A549 (cell line): Measurements from ENCODE around the gene DYSF. TPM values are rescaled to one million over a fixed set of nuclear protein-coding genes. Genes with fewer than 3 reads are reported as not detected.

Source experiments
- ATAC-seq, 2 experiments: fragments of 200-7000 bp in 1 of 2; fragments of >200 bp in 1 of 2; cut with Nextera tagmentation in 1 of 2; cut with Tn5 transposase in 1 of 2; 3 replicates each; pipeline versions ENCODE4 v1.8.0 to v1.9.1; 2018 to 2020; ENCODE audit warnings: mild to moderate bottlenecking in 1 of 2, moderate library complexity in 1 of 2
- CTCF ChIA-PET: fragments of 300-600 bp; sonication (Branson Sonifier 250); formaldehyde crosslinking; extraction: SDS; loops from one replicate; lab custom pipeline; 2021; ENCODE audit warnings: antibody characterized with exemption, inconsistent platforms; lab: Yijun Ruan, JAX
- POLR2A ChIA-PET: fragments of 350-600 bp; formaldehyde crosslinking; extraction: SDS; loops from one replicate; lab custom pipeline; 2021; ENCODE audit warnings: antibody characterized with exemption, inconsistent platforms; lab: Yijun Ruan, JAX
- DNase-seq, 2 experiments: peaks; one replicate each; pipeline versions ENCODE4 v3.0.0 to v3.0.0-alpha.2; 2011 to 2016; ENCODE audit warnings: low read depth in 1 of 2, low spot score in 1 of 2
- FAIRE-seq: peaks from 2 replicates; lab custom pipeline; 2011; peaks lifted over from hg19 to GRCh38; lab: Jason Lieb, UNC
- H3K27ac ChIP-seq, 2 experiments: fragments of >200 bp; sonication (Bioruptor Twin); formaldehyde crosslinking; 3 replicates each; pipeline ENCODE4 v1.5.1; 2016 to 2017
- H3K4me1 ChIP-seq: fragments of >200 bp; sonication (Bioruptor Twin); formaldehyde crosslinking; 3 replicates; pipeline ENCODE4 v1.6.1; 2016
- H3K4me2 ChIP-seq: fragments of >200 bp; sonication (Bioruptor Twin); formaldehyde crosslinking; 3 replicates; pipeline ENCODE4 v1.6.1; 2016
- H3K4me3 ChIP-seq: fragments of >200 bp; sonication (Bioruptor Twin); formaldehyde crosslinking; 3 replicates; pipeline ENCODE4 v1.5.1; 2016
- H3K9me3 ChIP-seq: fragments of >200 bp; sonication (Bioruptor Twin); formaldehyde crosslinking; 3 replicates; pipeline ENCODE4 v1.6.1; 2016
- CBX8 ChIP-seq: fragments of 200-600 bp; sonication (generic); IDR thresholded peaks from 2 replicates; pipeline ENCODE4 v1.6.1; 2016
- EHF ChIP-seq: fragments of 250-450 bp; sonication (Bioruptor Pico); IDR thresholded peaks from 2 replicates; pipeline ENCODE4 v1.5.0; 2020; ENCODE audit warnings: mild to moderate bottlenecking
- EHMT2 ChIP-seq: fragments of 200-600 bp; sonication (generic); IDR thresholded peaks from 2 replicates; pipeline ENCODE4 v1.6.1; 2016; ENCODE audit warnings: antibody characterized with exemption, low read depth, mild to moderate bottlenecking, moderate library complexity
- ELK1 ChIP-seq: fragments of 150-350 bp; IDR thresholded peaks from 2 replicates; pipeline ENCODE4 v1.6.1; 2014; ENCODE audit warnings: low read depth, mild to moderate bottlenecking, low read length
- ESRRA ChIP-seq: fragments of 150-350 bp; IDR thresholded peaks from 2 replicates; pipeline ENCODE4 v1.6.1; 2014; ENCODE audit warnings: mild to moderate bottlenecking, low read length, borderline replicate concordance
- FOSB ChIP-seq: fragments of 250-450 bp; sonication (Bioruptor Pico); IDR thresholded peaks from 2 replicates; pipeline ENCODE4 v1.5.0; 2020; ENCODE audit warnings: mild to moderate bottlenecking, moderate library complexity
- FOXS1 ChIP-seq: fragments of 250-450 bp; sonication (Bioruptor Pico); IDR thresholded peaks from 2 replicates; pipeline ENCODE4 v1.5.0; 2020; ENCODE audit warnings: mild to moderate bottlenecking, moderate library complexity
- HOXA7 ChIP-seq: fragments of 250-450 bp; sonication (Bioruptor Pico); IDR thresholded peaks from 2 replicates; pipeline ENCODE4 v1.5.0; 2020; ENCODE audit warnings: mild to moderate bottlenecking, moderate library complexity
- JUN ChIP-seq, 2 experiments: fragments of >200 bp; sonication (Bioruptor Twin); formaldehyde crosslinking; IDR thresholded peaks; 2 replicates in 1 of 2; 3 replicates in 1 of 2; pipeline ENCODE4 v1.6.1; 2016 to 2017
- JUNB ChIP-seq: fragments of >200 bp; sonication (Bioruptor Twin); formaldehyde crosslinking; IDR thresholded peaks from 2 replicates; pipeline ENCODE4 v1.6.1; 2016
- KDM1A ChIP-seq: fragments of 200-600 bp; sonication (generic); IDR thresholded peaks from 2 replicates; pipeline ENCODE4 v1.6.1; 2016; ENCODE audit warnings: low read depth, mild to moderate bottlenecking
- MAFK ChIP-seq: fragments of 450-650 bp; IDR thresholded peaks from 2 replicates; pipeline ENCODE4 v1.6.1; 2014; ENCODE audit not compliant: partially characterized antibody
- NFE2L2 ChIP-seq: fragments of 150-350 bp; conservative IDR thresholded peaks from 2 replicates; pipeline ENCODE4 v1.6.1; 2014; ENCODE audit warnings: low read length
- PBX3 ChIP-seq: IDR thresholded peaks from 2 replicates; pipeline ENCODE4 v1.6.1; 2012
- POLR2AphosphoS2 ChIP-seq: conservative IDR thresholded peaks from 2 replicates; pipeline ENCODE4 v1.6.1; 2012; ENCODE audit warnings: low read length, improper control_type of control experiment, inconsistent platforms
- RARB ChIP-seq: fragments of 250-450 bp; sonication (Bioruptor Pico); IDR thresholded peaks from 2 replicates; pipeline ENCODE4 v1.8.0; 2021; ENCODE audit warnings: mild to moderate bottlenecking, moderate library complexity
- REST ChIP-seq: fragments of 200-600 bp; sonication (generic); IDR thresholded peaks from 2 replicates; pipeline ENCODE4 v1.6.1; 2016; ENCODE audit warnings: antibody characterized with exemption, mild to moderate bottlenecking, moderate library complexity
- TFCP2L1 ChIP-seq: fragments of 250-450 bp; sonication (Bioruptor Pico); IDR thresholded peaks from 2 replicates; pipeline ENCODE4 v1.5.0; 2021; ENCODE audit warnings: mild to moderate bottlenecking
- TP53 ChIP-seq: fragments of 250-450 bp; sonication (Bioruptor Pico); IDR thresholded peaks from 2 replicates; pipeline ENCODE4 v1.5.0; 2021; ENCODE audit warnings: mild to moderate bottlenecking, moderate library complexity
- USF2 ChIP-seq: fragments of 450-650 bp; IDR thresholded peaks from 2 replicates; pipeline ENCODE4 v1.6.1; 2014; ENCODE audit warnings: antibody characterized with exemption
- WGBS: methylation state at CpG from one replicate; pipeline ENCODE4 v1.1.6; 2017; ENCODE audit errors: missing lambda C conversion rate; 5-methylcytosine and 5-hydroxymethylcytosine counted together
- polyA plus RNA-seq, 4 experiments: library from polyadenylated mRNA; depleted of rRNA in 3 of 4; stranded (reverse); fragments of >200 nt; fragmentation: RNase III in 1 of 4; extraction: RNeasy Plus Mini Kit Qiagen cat#74134 plus additional on column Dnase treatment in 1 of 4; gene quantifications; 2 replicates in 3 of 4; 3 replicates in 1 of 4; pipeline ENCODE4 v1.2.3, GENCODE V29; 2011 to 2017

The DYSF gene
- polyA plus RNA-seq, 2 of the 4 experiments (the other 2 are of a cell fraction) = 0.36 to 0.98 TPM

- no peak for TF ChIP-seq REST
These were observed 216.5 kb downstream of the DYSF start (continued) for GRCh38 chr2:71669628-71670429.

GRCh38 chr2:71670430-71670795 lies 217.1 kb downstream of the DYSF start:
- ATAC-seq = no peak

More at GRCh38 chr2:71670430-71670795, 217.1 kb downstream of the DYSF start:
- H3K4me1 ChIP-seq = no peaks in the 10 kb centered on the region
- ChIA-PET CTCF (no interaction called here), POLR2A (no interaction called here)
- 26% methylated on average over 4 of the region's 4 CpGs for WGBS
- no peak overlapping the region for H3K4me3 ChIP-seq
- TF ChIP-seq CBX8 (no peak), NFE2L2 (no peak), HOXA7 (CRISPR knock-in tag) (no peak), REST (no peak), KDM1A (no peak), FOXS1 (CRISPR knock-in tag) (no peak), EHMT2 (no peak), JUNB (no peak), TP53 (CRISPR knock-in tag) (no peak), RARB (CRISPR knock-in tag) (no peak), FOSB (no peak), POLR2AphosphoS2 (no peak), ELK1 (no peak), USF2 (no peak), MAFK (no peak), EHF (CRISPR knock-in tag) (no peak), JUN (IDR thresholded peaks at IDR 0.05) (no peak), ESRRA (no peak), PBX3 (no peak), TFCP2L1 (no peak)
- FAIRE-seq = no peak
- no peak for DNase-seq
- no peak overlapping the region for H3K27ac ChIP-seq
- no peak overlapping the region for H3K4me2 ChIP-seq
- no peaks in the 10 kb centered on the region for H3K9me3 ChIP-seq
